H9 (cell line): ENCODE measurements around the gene SHISAL2B. TPM values are rescaled to one million over a fixed set of nuclear protein-coding genes. Genes with fewer than 3 reads are reported as not detected.

Experiments
- DNase-seq: peaks from one replicate; pipeline ENCODE4 v3.0.0-alpha.2; 2017
- H2AFZ ChIP-seq: one replicate; pipeline ENCODE4 v1.6.1; 2013; ENCODE audit warnings: mild to moderate bottlenecking, low read length, control low read depth, moderate library complexity
- H2AK5ac ChIP-seq: 2 replicates; pipeline ENCODE4 v1.6.1; 2013; ENCODE audit warnings: low read length, control low read depth, mixed read lengths; ENCODE audit not compliant: insufficient read length
- H2BK120ac ChIP-seq: one replicate; pipeline ENCODE4 v1.6.1; 2013; ENCODE audit warnings: low read depth, mild to moderate bottlenecking, low read length, control low read depth, inconsistent platforms; ENCODE audit not compliant: poor library complexity, severe bottlenecking
- H2BK12ac ChIP-seq: 2 replicates; pipeline ENCODE4 v1.6.1; 2013; ENCODE audit warnings: low read length, control low read depth, mixed read lengths, low read depth; ENCODE audit not compliant: insufficient read length
- H2BK15ac ChIP-seq: 2 replicates; pipeline ENCODE4 v1.6.1; 2013; ENCODE audit warnings: low read depth, low read length, control low read depth
- H2BK20ac ChIP-seq: one replicate; pipeline ENCODE4 v1.6.1; 2013; ENCODE audit warnings: low read depth, mild to moderate bottlenecking, low read length, control low read depth, inconsistent platforms; ENCODE audit not compliant: poor library complexity, severe bottlenecking
- H2BK5ac ChIP-seq: 2 replicates; pipeline ENCODE4 v1.6.1; 2013; ENCODE audit warnings: low read length, control low read depth, mixed read lengths; ENCODE audit not compliant: insufficient read length
- H3K14ac ChIP-seq: 2 replicates; pipeline ENCODE4 v1.6.1; 2013; ENCODE audit warnings: low read length, control low read depth; ENCODE audit not compliant: insufficient read depth
- H3K18ac ChIP-seq: 2 replicates; pipeline ENCODE4 v1.6.1; 2013; ENCODE audit warnings: low read depth, mild to moderate bottlenecking, mixed read lengths, low read length, control low read depth; ENCODE audit not compliant: insufficient read length
- H3K23ac ChIP-seq: 2 replicates; pipeline ENCODE4 v1.6.1; 2013; ENCODE audit warnings: low read length, control low read depth, mixed read lengths, low read depth; ENCODE audit not compliant: insufficient read length
- H3K23me2 ChIP-seq: 2 replicates; pipeline ENCODE4 v1.6.1; 2013; ENCODE audit warnings: low read depth, mild to moderate bottlenecking, mixed read lengths, low read length, control low read depth; ENCODE audit not compliant: insufficient read length, poor library complexity, severe bottlenecking
- H3K27ac ChIP-seq: 2 replicates; pipeline ENCODE4 v1.5.1; 2013; ENCODE audit warnings: low read length, control low read depth, mixed read lengths, low read depth; ENCODE audit not compliant: insufficient read length
- H3K27me3 ChIP-seq: 2 replicates; pipeline ENCODE4 v1.6.1; 2013; ENCODE audit warnings: low read length, control low read depth, inconsistent platforms; ENCODE audit not compliant: insufficient read depth
- H3K4ac ChIP-seq: 2 replicates; pipeline ENCODE4 v1.6.1; 2013; ENCODE audit warnings: low read depth, mild to moderate bottlenecking, control low read depth, inconsistent platforms, low read length, moderate library complexity
- H3K4me1 ChIP-seq: 2 replicates; pipeline ENCODE4 v1.6.1; 2013; ENCODE audit warnings: low read length, control low read depth, inconsistent platforms; ENCODE audit not compliant: insufficient read depth
- H3K4me2 ChIP-seq: 2 replicates; pipeline ENCODE4 v1.6.1; 2013; ENCODE audit warnings: low read length, control low read depth, mixed read lengths; ENCODE audit not compliant: insufficient read length, insufficient read depth
- H3K56ac ChIP-seq: 2 replicates; pipeline ENCODE4 v1.6.1; 2013; ENCODE audit warnings: low read depth, mild to moderate bottlenecking, mixed read lengths, low read length, control low read depth; ENCODE audit not compliant: insufficient read length
- H3K79me1 ChIP-seq: 2 replicates; pipeline ENCODE4 v1.6.1; 2013; ENCODE audit warnings: low read depth, mild to moderate bottlenecking, moderate library complexity, low read length, control low read depth, inconsistent platforms; ENCODE audit not compliant: insufficient read depth, poor library complexity, severe bottlenecking
- H3K79me2 ChIP-seq: 2 replicates; pipeline ENCODE4 v1.6.1; 2013; ENCODE audit warnings: low read length, control low read depth, inconsistent platforms; ENCODE audit not compliant: insufficient read depth
- H3K9ac ChIP-seq: 2 replicates; pipeline ENCODE4 v1.6.1; 2013; ENCODE audit warnings: low read length, control low read depth, mixed read lengths; ENCODE audit not compliant: insufficient read length; ENCODE audit errors: extremely low read depth
- H3K9me3 ChIP-seq: one replicate; pipeline ENCODE4 v1.6.1; 2013; ENCODE audit warnings: low read depth, low read length, inconsistent platforms; ENCODE audit not compliant: control insufficient read depth
- H3T11ph ChIP-seq: one replicate; pipeline ENCODE4 v1.6.1; 2013; ENCODE audit warnings: mild to moderate bottlenecking, low read length, control low read depth, inconsistent platforms
- H4K20me1 ChIP-seq: one replicate; pipeline ENCODE4 v1.6.1; 2013; ENCODE audit not compliant: control insufficient read depth, insufficient read length, insufficient read depth
- H4K5ac ChIP-seq: 2 replicates; pipeline ENCODE4 v1.6.1; 2013; ENCODE audit warnings: low read depth, mild to moderate bottlenecking, mixed read lengths, low read length, control low read depth; ENCODE audit not compliant: insufficient read length
- H4K8ac ChIP-seq: replicated peaks from 2 replicates; pipeline ENCODE4 v1.6.1; 2013; ENCODE audit warnings: low read length, control low read depth, mixed read lengths, low read depth; ENCODE audit not compliant: insufficient read length
- H4K91ac ChIP-seq: 2 replicates; pipeline ENCODE4 v1.6.1; 2013; ENCODE audit warnings: low read depth, mild to moderate bottlenecking, moderate library complexity, mixed read lengths, low read length, control low read depth; ENCODE audit not compliant: insufficient read length
- H3K27ac Mint-ChIP-seq, 3 experiments: 2 replicates in 2 of 3; 3 replicates in 1 of 3; pipeline ENCODE4 v1.8.0; 2020 to 2021; ENCODE audit warnings: mixed read lengths in 3 of 3, mild to moderate bottlenecking in 1 of 3, moderate library complexity in 1 of 3
- H3K27me3 Mint-ChIP-seq: 2 replicates; pipeline ENCODE4 v1.8.0; 2021; ENCODE audit warnings: low read depth, mild to moderate bottlenecking, moderate library complexity, mixed read lengths
- H3K36me3 Mint-ChIP-seq, 3 experiments: 2 replicates in 2 of 3; 3 replicates in 1 of 3; pipeline ENCODE4 v1.8.0; 2020 to 2021; ENCODE audit warnings: low read depth in 3 of 3, mixed read lengths in 3 of 3; ENCODE audit not compliant: insufficient read depth in 1 of 3
- H3K4me1 Mint-ChIP-seq, 2 experiments: 2 replicates each; pipeline ENCODE4 v1.8.0; 2020; ENCODE audit warnings: mixed read lengths in 2 of 2
- H3K4me3 Mint-ChIP-seq, 2 experiments: 2 replicates in 1 of 2; 3 replicates in 1 of 2; pipeline ENCODE4 v1.8.0; 2020 to 2021; ENCODE audit warnings: mild to moderate bottlenecking in 2 of 2, mixed read lengths in 2 of 2, moderate library complexity in 1 of 2
- H3K9me3 Mint-ChIP-seq, 2 experiments: 2 replicates in 1 of 2; 3 replicates in 1 of 2; pipeline ENCODE4 v1.8.0; 2020; ENCODE audit warnings: mild to moderate bottlenecking in 2 of 2, mixed read lengths in 2 of 2, moderate library complexity in 1 of 2
- CTCF ChIP-seq: fragments of 200-600 bp; sonication (generic); conservative IDR thresholded peaks from 3 replicates; pipeline ENCODE4 v1.8.0; 2021; ENCODE audit warnings: antibody characterized with exemption, mild to moderate bottlenecking
- WGBS: extraction: QIAGEN DNeasy Blood & Tissue Kit; methylation state at CpG from one replicate; pipeline ENCODE4 v1.1.7; 2013; ENCODE audit warnings: missing lambda C conversion rate, low lambda C conversion rate, mixed read lengths; ENCODE audit not compliant: insufficient read length; ENCODE audit errors: extremely low coverage; 5-methylcytosine and 5-hydroxymethylcytosine counted together
- total RNA-seq: library from RNA; stranded (reverse); gene quantifications from 2 replicates; pipeline ENCODE4 v1.2.1, GENCODE V29; 2021

Gene SHISAL2B
- total RNA-seq, 1 experiment from 2014 or later = 5.0 TPM

DNA sequence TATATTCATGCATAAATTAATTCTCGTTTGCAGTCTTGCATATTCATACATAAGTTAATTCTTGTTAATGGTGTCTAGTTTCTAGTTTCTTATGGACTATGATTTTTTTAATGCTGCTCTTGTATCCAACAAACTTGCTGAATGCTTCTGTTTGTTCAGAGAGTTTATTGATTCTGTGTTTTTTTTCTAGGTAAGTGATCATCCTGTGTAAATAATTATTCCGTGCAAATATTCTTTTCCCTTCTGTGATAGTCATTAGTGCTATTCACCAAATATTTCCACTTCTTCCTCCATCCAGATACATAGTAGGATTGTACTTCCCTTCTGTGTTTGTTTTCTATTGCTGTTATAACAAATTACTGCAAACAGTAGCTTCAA lies 35.8 kb upstream of the SHISAL2B start:
- Histone ChIP-seq H2AFZ (no peak overlapping the region), H2BK120ac (no peak overlapping the region), H3K27me3 (no peaks in the 10 kb centered on the region), H3K9ac (no peak overlapping the region), H4K20me1 (no peaks in the 10 kb centered on the region), H3K9me3 (no peaks in the 10 kb centered on the region), H2BK12ac (no peak overlapping the region), H4K91ac (no peak overlapping the region), H2AK5ac (no peak overlapping the region), H2BK5ac (no peak overlapping the region), H4K5ac (no peak overlapping the region), H2BK15ac (no peak overlapping the region), H3K18ac (no peak overlapping the region), H3T11ph (no peak overlapping the region), H3K23ac (no peak overlapping the region), H4K8ac (no peak overlapping the region), H3K4ac (no peak overlapping the region), H3K79me2 (no peaks in the 10 kb centered on the region), H3K27ac (no peak overlapping the region), H3K23me2 (no peaks in the 10 kb centered on the region), H3K14ac (no peak overlapping the region), H3K4me1 (no peaks in the 10 kb centered on the region), H2BK20ac (no peak overlapping the region), H3K79me1 (no peaks in the 10 kb centered on the region), H3K4me2 (no peak overlapping the region), H3K56ac (no peak overlapping the region)
- no peaks in the 10 kb centered on the region; the same call in 1 of the 2 replicates for H3K27me3 Mint-ChIP-seq
- DNase-seq = no peak
- H3K4me3 Mint-ChIP-seq = no peak overlapping the region
- TF ChIP-seq CTCF = no peak
- no CpG with 5 or more reads among the region's 2 CpGs for WGBS
- peaks cover 7 to 15% (median 14%) of the 10 kb centered on the region in 3 experiments for H3K36me3 Mint-ChIP-seq
- peaks cover 6% of the 10 kb centered on the region in 2 experiments; a peak in 2 of 4 replicates for H3K4me1 Mint-ChIP-seq
- peaks cover 13 to 26% of the 10 kb centered on the region in 2 experiments for H3K9me3 Mint-ChIP-seq
- no peak overlapping the region for H3K27ac Mint-ChIP-seq
